Gastrocnemius medialis (tissue), 4 donors: ENCODE measurements around the gene STK39. TPM values are rescaled to one million over a fixed set of nuclear protein-coding genes. Genes with fewer than 3 reads are reported as not detected.

Experiments used
- ATAC-seq, 2 donors: fragments of 150-250 bp; one replicate each; pipeline ENCODE4 v1.9.1; 2016
- DNase-seq, 2 donors: peaks; one replicate each; pipeline ENCODE4 v3.0.0-alpha.2; 2019
- H3K27ac ChIP-seq, 4 donors: fragments of 200-600 bp; sonication (generic); 1 replicate in 1 of 4; 2 replicates in 3 of 4; pipeline ENCODE4 v1.5.1; 2016 to 2018; ENCODE audit warnings: mild to moderate bottlenecking in 2 of 4, moderate library complexity in 1 of 4
- H3K27me3 ChIP-seq, 3 donors: fragments of 200-600 bp; sonication (generic) in 2 of 3; 1 replicate in 1 of 3; 2 replicates in 2 of 3; pipeline versions ENCODE4 v1.5.1 to v1.6.0; 2016 to 2019; ENCODE audit warnings: mild to moderate bottlenecking in 1 of 3, moderate library complexity in 1 of 3
- H3K36me3 ChIP-seq, 2 donors: fragments of 200-600 bp; sonication (generic) in 1 of 2; one replicate each; pipeline ENCODE4 v1.5.1; 2017 to 2018
- H3K4me1 ChIP-seq, 2 donors: fragments of 200-600 bp; sonication (generic) in 1 of 2; one replicate each; pipeline ENCODE4 v1.5.1; 2016 to 2017; ENCODE audit warnings: mild to moderate bottlenecking in 2 of 2
- H3K4me3 ChIP-seq, 4 donors: fragments of 200-600 bp; sonication (generic) in 3 of 4; 1 replicate in 1 of 4; 2 replicates in 3 of 4; pipeline ENCODE4 v1.5.1; 2016 to 2019; ENCODE audit warnings: mild to moderate bottlenecking in 2 of 4
- H3K9me3 ChIP-seq, 3 donors: fragments of 200-600 bp; sonication (generic) in 2 of 3; 1 replicate in 1 of 3; 2 replicates in 2 of 3; pipeline ENCODE4 v1.5.1; 2016 to 2019
- POLR2A ChIP-seq, 2 donors: fragments of 450-650 bp; IDR thresholded peaks; one replicate each; pipeline ENCODE4 v1.6.1; 2017; ENCODE audit warnings: antibody characterized with exemption in 2 of 2, mild to moderate bottlenecking in 2 of 2, moderate library complexity in 2 of 2
- in situ Hi-C, 4 donors: fragments of 200-750 bp; cut with MboI; loops; one replicate each; pipeline versions ENCODE4 v1.15.0 to v1.8.0; 2017; ENCODE audit warnings: low sequenced_read_pairs in 4 of 4
- intact Hi-C: fragments of 100-400 bp; cut with DNase I; formaldehyde crosslinking; loops from one replicate; pipeline ENCODE4 v1.15.1; 2023; ENCODE audit warnings: low total_unique reads
- total RNA-seq, 4 donors: library from RNA; depleted of rRNA; stranded (reverse); fragments of >200 nt; gene quantifications; one replicate each; pipeline versions ENCODE4 v1.1.0 to v1.2.3, GENCODE V29; 2016
- TF ChIP-seq, protein P1 (sequence below), 5 experiments: fragments of 450-650 bp in 3 of 5; fragments of 200-600 bp in 2 of 5; sonication (generic) in 2 of 5; IDR thresholded peaks in 4 of 5; conservative IDR thresholded peaks in 1 of 5; 1 replicate in 4 of 5; 2 replicates in 1 of 5; pipeline ENCODE4 v1.5.1; 2016 to 2019; ENCODE audit warnings: antibody characterized with exemption in 5 of 5, mild to moderate bottlenecking in 3 of 5, moderate library complexity in 3 of 5

The STK39 gene
- total RNA-seq, 4 donors from 2014 or later: 0.66 to 2.9 (median 1.9) TPM

- H3K27ac ChIP-seq: no peak overlapping the region
- no peak overlapping the region for H3K4me3 ChIP-seq
- H3K9me3 ChIP-seq: no peaks in the 10 kb centered on the region
- ATAC-seq (no peak), DNase-seq (no peak)
- H3K36me3 ChIP-seq: no peaks in the 10 kb centered on the region
- H3K27me3 ChIP-seq: no peaks in the 10 kb centered on the region
- TF ChIP-seq POLR2A (IDR thresholded peaks at IDR 0.05): no peak
- TF ChIP-seq, protein P1, sequence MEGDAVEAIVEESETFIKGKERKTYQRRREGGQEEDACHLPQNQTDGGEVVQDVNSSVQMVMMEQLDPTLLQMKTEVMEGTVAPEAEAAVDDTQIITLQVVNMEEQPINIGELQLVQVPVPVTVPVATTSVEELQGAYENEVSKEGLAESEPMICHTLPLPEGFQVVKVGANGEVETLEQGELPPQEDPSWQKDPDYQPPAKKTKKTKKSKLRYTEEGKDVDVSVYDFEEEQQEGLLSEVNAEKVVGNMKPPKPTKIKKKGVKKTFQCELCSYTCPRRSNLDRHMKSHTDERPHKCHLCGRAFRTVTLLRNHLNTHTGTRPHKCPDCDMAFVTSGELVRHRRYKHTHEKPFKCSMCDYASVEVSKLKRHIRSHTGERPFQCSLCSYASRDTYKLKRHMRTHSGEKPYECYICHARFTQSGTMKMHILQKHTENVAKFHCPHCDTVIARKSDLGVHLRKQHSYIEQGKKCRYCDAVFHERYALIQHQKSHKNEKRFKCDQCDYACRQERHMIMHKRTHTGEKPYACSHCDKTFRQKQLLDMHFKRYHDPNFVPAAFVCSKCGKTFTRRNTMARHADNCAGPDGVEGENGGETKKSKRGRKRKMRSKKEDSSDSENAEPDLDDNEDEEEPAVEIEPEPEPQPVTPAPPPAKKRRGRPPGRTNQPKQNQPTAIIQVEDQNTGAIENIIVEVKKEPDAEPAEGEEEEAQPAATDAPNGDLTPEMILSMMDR (IDR thresholded peaks at IDR 0.05 in 4 of 5, conservative IDR thresholded peaks at IDR 0.05 in 1 of 5): no peak
- in situ Hi-C loops (no loop called here), intact Hi-C loops (no loop called here)
- peaks cover 6 to 10% of the 10 kb centered on the region in 2 donors for H3K4me1 ChIP-seq
Observed at GRCh38 chr2:167940346-167940725, 307.1 kb downstream of the STK39 start.

DNA sequence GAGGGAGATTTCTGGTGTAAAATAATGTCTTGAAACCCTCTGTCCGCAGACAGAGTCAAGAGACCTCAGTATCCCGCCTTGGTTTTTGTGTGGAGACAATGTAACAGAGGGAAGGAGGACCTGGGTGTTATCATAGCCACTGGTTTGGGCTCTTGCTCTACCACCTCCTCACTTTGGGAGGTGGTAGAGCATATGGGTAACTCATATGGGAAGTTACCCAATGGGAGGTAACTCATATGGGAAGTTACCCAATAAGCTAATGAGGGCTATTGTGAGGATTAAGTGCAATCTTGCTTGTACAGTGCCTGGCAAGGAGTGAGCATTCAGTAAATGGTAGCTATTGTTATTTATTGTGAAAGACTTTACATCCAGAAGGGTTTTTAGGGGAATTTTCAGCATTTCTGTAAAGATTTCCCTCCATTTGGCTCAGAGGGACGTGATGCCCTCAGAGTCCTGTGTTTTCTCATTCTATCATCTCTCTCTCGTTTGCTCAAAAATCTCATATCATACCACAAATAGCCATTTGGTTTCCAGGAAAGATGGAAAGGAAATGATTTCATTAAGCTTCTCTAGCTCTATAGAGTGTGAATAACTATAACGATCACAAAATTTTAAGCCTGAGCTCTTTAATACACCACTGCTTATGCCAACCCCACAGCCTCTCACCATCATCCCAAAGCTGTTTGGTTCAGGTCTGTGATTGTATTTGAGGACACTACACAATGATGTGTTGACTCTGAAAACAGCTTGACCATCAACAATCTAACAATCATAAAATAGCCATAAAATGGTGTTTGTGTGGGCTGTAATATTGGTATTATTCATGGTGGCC is 307.7 kb downstream of the STK39 start:
- peaks cover 6 to 10% of the 10 kb centered on the region in 2 donors for H3K4me1 ChIP-seq
- no peaks in the 10 kb centered on the region for H3K36me3 ChIP-seq
- ATAC-seq: no peak
- intact Hi-C loops: no loop called here
- no peaks in the 10 kb centered on the region for H3K27me3 ChIP-seq
- no peak for DNase-seq
- no peak overlapping the region for H3K27ac ChIP-seq
- no peaks in the 10 kb centered on the region for H3K9me3 ChIP-seq
- in situ Hi-C loops: no loop called here
- H3K4me3 ChIP-seq: no peak overlapping the region
- no peak for TF ChIP-seq POLR2A (IDR thresholded peaks at IDR 0.05)
- TF ChIP-seq, protein P1 (IDR thresholded peaks at IDR 0.05 in 4 of 5, conservative IDR thresholded peaks at IDR 0.05 in 1 of 5): no peak

GRCh38 chr2:167937403-167937802 is 310.0 kb downstream of the STK39 start:
- TF ChIP-seq, protein P1 (IDR thresholded peaks at IDR 0.05 in 4 of 5, conservative IDR thresholded peaks at IDR 0.05 in 1 of 5): no peak
- no peak for TF ChIP-seq POLR2A (IDR thresholded peaks at IDR 0.05)
- Histone ChIP-seq H3K36me3 (no peaks in the 10 kb centered on the region), H3K4me1 (no peaks in the 10 kb centered on the region), H3K27me3 (no peaks in the 10 kb centered on the region), H3K27ac (no peak overlapping the region), H3K9me3 (no peaks in the 10 kb centered on the region), H3K4me3 (no peak overlapping the region)
- intact Hi-C loops (no loop called here), in situ Hi-C loops (no loop called here)
- ATAC-seq (no peak), DNase-seq (no peak)

DNA sequence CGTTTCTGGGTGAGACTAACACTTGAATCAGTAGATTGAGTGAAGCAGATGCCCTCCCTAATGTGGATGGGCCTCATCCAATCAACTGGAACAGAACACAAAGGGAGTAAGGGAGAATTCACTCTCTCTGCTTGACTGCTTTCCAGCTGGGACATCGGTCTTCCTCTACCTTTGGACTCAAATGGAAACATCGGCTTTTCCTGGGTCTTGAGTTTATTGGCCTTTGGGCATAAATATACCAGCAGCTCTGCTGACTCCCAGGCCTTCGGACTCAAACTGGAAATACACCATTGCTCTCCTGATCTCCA is 311.6 kb downstream of the STK39 start:
- DNase-seq: no peak
- no peaks in the 10 kb centered on the region for H3K36me3 ChIP-seq
- TF ChIP-seq POLR2A (IDR thresholded peaks at IDR 0.05): no peak
- TF ChIP-seq, protein P1 (IDR thresholded peaks at IDR 0.05 in 4 of 5, conservative IDR thresholded peaks at IDR 0.05 in 1 of 5): no peak
- no peak for ATAC-seq
- H3K9me3 ChIP-seq: no peaks in the 10 kb centered on the region
- intact Hi-C loops (no loop called here), in situ Hi-C loops (no loop called here)
- H3K4me1 ChIP-seq: no peaks in the 10 kb centered on the region
- H3K27me3 ChIP-seq: no peaks in the 10 kb centered on the region
- H3K27ac ChIP-seq: no peak overlapping the region
- no peak overlapping the region for H3K4me3 ChIP-seq
